Measurements from ENCODE around the gene SEMA6A.

Gene SEMA6A, protein sequence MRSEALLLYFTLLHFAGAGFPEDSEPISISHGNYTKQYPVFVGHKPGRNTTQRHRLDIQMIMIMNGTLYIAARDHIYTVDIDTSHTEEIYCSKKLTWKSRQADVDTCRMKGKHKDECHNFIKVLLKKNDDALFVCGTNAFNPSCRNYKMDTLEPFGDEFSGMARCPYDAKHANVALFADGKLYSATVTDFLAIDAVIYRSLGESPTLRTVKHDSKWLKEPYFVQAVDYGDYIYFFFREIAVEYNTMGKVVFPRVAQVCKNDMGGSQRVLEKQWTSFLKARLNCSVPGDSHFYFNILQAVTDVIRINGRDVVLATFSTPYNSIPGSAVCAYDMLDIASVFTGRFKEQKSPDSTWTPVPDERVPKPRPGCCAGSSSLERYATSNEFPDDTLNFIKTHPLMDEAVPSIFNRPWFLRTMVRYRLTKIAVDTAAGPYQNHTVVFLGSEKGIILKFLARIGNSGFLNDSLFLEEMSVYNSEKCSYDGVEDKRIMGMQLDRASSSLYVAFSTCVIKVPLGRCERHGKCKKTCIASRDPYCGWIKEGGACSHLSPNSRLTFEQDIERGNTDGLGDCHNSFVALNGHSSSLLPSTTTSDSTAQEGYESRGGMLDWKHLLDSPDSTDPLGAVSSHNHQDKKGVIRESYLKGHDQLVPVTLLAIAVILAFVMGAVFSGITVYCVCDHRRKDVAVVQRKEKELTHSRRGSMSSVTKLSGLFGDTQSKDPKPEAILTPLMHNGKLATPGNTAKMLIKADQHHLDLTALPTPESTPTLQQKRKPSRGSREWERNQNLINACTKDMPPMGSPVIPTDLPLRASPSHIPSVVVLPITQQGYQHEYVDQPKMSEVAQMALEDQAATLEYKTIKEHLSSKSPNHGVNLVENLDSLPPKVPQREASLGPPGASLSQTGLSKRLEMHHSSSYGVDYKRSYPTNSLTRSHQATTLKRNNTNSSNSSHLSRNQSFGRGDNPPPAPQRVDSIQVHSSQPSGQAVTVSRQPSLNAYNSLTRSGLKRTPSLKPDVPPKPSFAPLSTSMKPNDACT

DNA sequence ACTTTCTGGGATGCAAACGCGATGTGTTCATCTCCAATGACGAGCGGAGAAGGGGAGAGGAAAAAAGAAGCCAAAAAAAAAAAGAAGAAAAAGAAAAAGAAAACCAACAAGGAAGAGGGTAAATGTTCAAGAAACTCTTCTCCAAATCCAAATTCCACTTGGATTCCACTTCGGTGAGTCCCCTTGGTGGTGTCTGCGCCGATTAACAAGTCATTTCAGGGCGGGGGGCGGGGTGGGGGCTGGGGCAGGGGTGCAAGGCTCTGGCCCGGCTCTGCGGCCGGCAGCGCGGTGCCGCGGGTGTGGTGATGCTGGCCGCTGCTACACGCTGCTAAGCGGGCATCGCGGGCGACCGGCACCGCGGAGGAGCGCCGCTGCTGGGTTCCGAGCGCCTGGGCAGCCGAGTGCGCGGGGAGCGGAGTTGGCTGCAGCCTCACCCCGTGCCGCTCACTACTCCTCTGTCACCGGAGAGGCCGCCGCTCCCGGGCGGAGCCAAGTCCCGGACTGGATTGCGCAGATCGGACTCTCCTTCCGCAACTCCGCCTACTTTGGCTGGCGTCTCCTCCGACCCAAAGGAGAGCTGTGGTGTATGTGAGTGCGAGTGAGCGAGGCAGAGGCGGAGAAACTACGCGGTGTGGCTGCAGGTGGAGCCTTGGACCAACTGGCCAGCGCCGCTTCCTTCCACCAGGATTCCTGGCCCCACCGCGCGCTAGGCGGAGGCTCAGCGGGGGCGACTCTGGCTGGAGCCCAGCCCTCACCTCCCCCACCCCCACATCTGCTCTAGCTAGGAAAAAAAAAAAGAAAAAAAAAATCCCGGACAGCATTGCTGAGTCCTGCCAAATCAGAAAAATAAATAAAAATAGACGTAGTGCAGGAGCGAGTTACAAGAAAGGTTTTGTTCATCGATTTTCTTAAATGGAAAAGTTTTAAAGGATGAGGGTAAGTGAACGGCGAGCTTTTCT lies at the start of gene SEMA6A:
SEMA6A (minus strand) TSS at position 457 of the 959 bp plus-strand sequence. CDS start 69,879 bp downstream, outside the sequence.
- H3K9ac ChIP-seq (ENCODE audit: low read length), result no peak within 1 kb of the TSS
- peaks cover 20% of the 10 kb centered on the region for H3K4me1 ChIP-seq (ENCODE audit: insufficient read depth, low read length, severe bottlenecking)
- TF ChIP-seq, protein P1, sequence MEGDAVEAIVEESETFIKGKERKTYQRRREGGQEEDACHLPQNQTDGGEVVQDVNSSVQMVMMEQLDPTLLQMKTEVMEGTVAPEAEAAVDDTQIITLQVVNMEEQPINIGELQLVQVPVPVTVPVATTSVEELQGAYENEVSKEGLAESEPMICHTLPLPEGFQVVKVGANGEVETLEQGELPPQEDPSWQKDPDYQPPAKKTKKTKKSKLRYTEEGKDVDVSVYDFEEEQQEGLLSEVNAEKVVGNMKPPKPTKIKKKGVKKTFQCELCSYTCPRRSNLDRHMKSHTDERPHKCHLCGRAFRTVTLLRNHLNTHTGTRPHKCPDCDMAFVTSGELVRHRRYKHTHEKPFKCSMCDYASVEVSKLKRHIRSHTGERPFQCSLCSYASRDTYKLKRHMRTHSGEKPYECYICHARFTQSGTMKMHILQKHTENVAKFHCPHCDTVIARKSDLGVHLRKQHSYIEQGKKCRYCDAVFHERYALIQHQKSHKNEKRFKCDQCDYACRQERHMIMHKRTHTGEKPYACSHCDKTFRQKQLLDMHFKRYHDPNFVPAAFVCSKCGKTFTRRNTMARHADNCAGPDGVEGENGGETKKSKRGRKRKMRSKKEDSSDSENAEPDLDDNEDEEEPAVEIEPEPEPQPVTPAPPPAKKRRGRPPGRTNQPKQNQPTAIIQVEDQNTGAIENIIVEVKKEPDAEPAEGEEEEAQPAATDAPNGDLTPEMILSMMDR (IDR thresholded peaks at IDR 0.05; ENCODE audit: low read length), result no peak
- no peak for TF ChIP-seq EZH2 (IDR thresholded peaks at IDR 0.05; ENCODE audit: borderline replicate concordance, low read length)
- H3K36me3 ChIP-seq (ENCODE audit: insufficient read depth, low read length), result no peaks in the 10 kb centered on the region
- no peak within 1 kb of the TSS for H2AFZ ChIP-seq (ENCODE audit: low read length)
- peak within 1 kb of the TSS; percentile 72 for H3K4me2 ChIP-seq (ENCODE audit: low read length)
- no peak within 1 kb of the TSS for H3K27ac ChIP-seq (ENCODE audit: low read depth, low read length, poor library complexity, severe bottlenecking)
- peak within 1 kb of the TSS; percentile 52 for H3K4me3 ChIP-seq (ENCODE audit: low read depth, low read length, poor library complexity, severe bottlenecking)
- H3F3A ChIP-seq (ENCODE audit: insufficient read depth, low read length), result no peaks in the 10 kb centered on the region
- H3K9me3 ChIP-seq (ENCODE audit: low read length), result no peaks in the 10 kb centered on the region
- H3K27me3 ChIP-seq (ENCODE audit: insufficient read depth, low read length), result peaks cover 4% of the 10 kb centered on the region; the same call in 1 of the 2 replicates
- no peaks in the 10 kb centered on the region for H4K20me1 ChIP-seq (ENCODE audit: insufficient read depth, low read length)
- no peaks in the 10 kb centered on the region for H3K79me2 ChIP-seq (ENCODE audit: insufficient read depth, low read length)
- no peaks in the 10 kb centered on the region for H3K9me2 ChIP-seq (ENCODE audit: low read depth, low read length)

DNA sequence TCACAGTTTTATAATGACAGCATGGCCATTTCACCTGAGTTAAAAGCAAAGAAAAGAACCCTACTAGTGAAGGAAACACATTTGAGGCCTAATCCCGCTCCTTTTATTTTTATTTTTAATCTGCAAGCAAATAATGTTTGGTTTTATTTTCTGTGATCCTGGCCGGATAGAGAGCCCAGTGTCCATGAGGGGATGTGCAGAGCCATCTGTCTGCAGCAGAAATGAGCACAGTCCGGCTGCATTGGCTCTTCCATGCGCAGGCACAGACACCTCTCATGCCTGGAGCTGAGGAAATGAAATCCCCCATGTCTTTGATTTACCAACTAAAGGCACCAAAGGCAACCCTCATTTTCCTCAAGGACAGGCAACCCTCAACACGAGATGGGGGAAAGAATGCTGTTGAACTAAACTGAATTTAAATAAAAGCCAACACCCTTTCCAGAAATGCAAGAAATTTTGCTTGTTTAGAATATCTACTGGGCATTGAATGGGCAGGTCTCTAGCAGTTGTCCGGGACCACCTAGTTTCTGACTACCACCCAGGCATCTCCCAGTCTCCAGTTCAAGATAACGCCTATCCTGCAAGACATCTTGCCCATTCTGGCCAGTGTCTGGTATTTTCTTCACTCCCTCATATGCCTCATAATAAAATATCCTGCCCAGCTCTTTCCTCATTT lies 47.9 kb upstream of the SEMA6A start:
- TF ChIP-seq EZH2 (IDR thresholded peaks at IDR 0.05; ENCODE audit: borderline replicate concordance, low read length), result no peak
- TF ChIP-seq, protein P1 (IDR thresholded peaks at IDR 0.05; ENCODE audit: low read length), result no peak
- H3K4me2 ChIP-seq (ENCODE audit: low read length), result no peak overlapping the region
- H3K4me1 ChIP-seq (ENCODE audit: insufficient read depth, low read length, severe bottlenecking), result no peaks in the 10 kb centered on the region
- H4K20me1 ChIP-seq (ENCODE audit: insufficient read depth, low read length), result no peaks in the 10 kb centered on the region
- no peak overlapping the region for H2AFZ ChIP-seq (ENCODE audit: low read length)
- no peaks in the 10 kb centered on the region for H3F3A ChIP-seq (ENCODE audit: insufficient read depth, low read length)
- H3K36me3 ChIP-seq (ENCODE audit: insufficient read depth, low read length), result no peaks in the 10 kb centered on the region
- H3K27ac ChIP-seq (ENCODE audit: low read depth, low read length, poor library complexity, severe bottlenecking), result no peak overlapping the region
- H3K9ac ChIP-seq (ENCODE audit: low read length), result no peak overlapping the region
- no peaks in the 10 kb centered on the region; the same call in 1 of the 2 replicates for H3K27me3 ChIP-seq (ENCODE audit: insufficient read depth, low read length)
- no peaks in the 10 kb centered on the region for H3K79me2 ChIP-seq (ENCODE audit: insufficient read depth, low read length)
- H3K4me3 ChIP-seq (ENCODE audit: low read depth, low read length, poor library complexity, severe bottlenecking), result no peak overlapping the region
- H3K9me3 ChIP-seq (ENCODE audit: low read length), result no peaks in the 10 kb centered on the region
- H3K9me2 ChIP-seq (ENCODE audit: low read depth, low read length), result no peaks in the 10 kb centered on the region
